Fibroblast of skin of abdomen (primary cell): ENCODE measurements around the gene GIN1.
"Not testable (repeated sequence)": the region's sequence is repeated elsewhere in the genome, so short reads cannot be mapped to it uniquely, and the experiment has no call there.

Experiments
- DNase-seq: peaks from one replicate; pipeline ENCODE4 v3.0.0-alpha.2; 2013

The GIN1 gene

GRCh38 chr5:103110403-103110802 is 9.5 kb downstream of the GIN1 start:
- DNase-seq: no peak

GRCh38 chr5:103109277-103109676 is 10.7 kb downstream of the GIN1 start:
- no peak for DNase-seq

- DNase-seq: no peak
Observed at GRCh38 chr5:103108086-103108485, 11.9 kb downstream of the GIN1 start.

- no peak for DNase-seq
Observed at GRCh38 chr5:103102234-103102633, 17.7 kb downstream of the GIN1 start.

GRCh38 chr5:103101079-103101750 is 18.7 kb downstream of the GIN1 start:
- DNase-seq: no peak

- DNase-seq: no peak
Observed at GRCh38 chr5:103098993-103099392, 20.9 kb downstream of the GIN1 start.

GRCh38 chr5:103094737-103095136 is 25.2 kb downstream of the GIN1 start:
- DNase-seq: no peak

- no peak for DNase-seq
Observed at GRCh38 chr5:103093727-103094126, 26.2 kb downstream of the GIN1 start.

- no peak for DNase-seq
Observed at GRCh38 chr5:103092676-103093075, 27.3 kb downstream of the GIN1 start.

- no peak for DNase-seq
Observed at GRCh38 chr5:103090791-103091190, 29.1 kb downstream of the GIN1 start.

GRCh38 chr5:103089272-103089671 is 30.7 kb downstream of the GIN1 start:
- DNase-seq: no peak

- DNase-seq: no peak
Observed at GRCh38 chr5:103086547-103086946, 33.4 kb downstream of the GIN1 start.

- no peak for DNase-seq
Observed at GRCh38 chr5:103079796-103080195, 40.1 kb downstream of the GIN1 start.

GRCh38 chr5:103075442-103075841 is 44.5 kb downstream of the GIN1 start:
- DNase-seq: no peak

GRCh38 chr5:103073500-103073899 is 46.4 kb downstream of the GIN1 start:
- not testable (repeated sequence) for DNase-seq

- no peak for DNase-seq
Observed at GRCh38 chr5:103066326-103066725, 53.6 kb downstream of the GIN1 start.

- DNase-seq: no peak
Observed at GRCh38 chr5:103060424-103060954, 59.4 kb downstream of the GIN1 start.

GRCh38 chr5:103059525-103059924 is 60.4 kb downstream of the GIN1 start:
- DNase-seq: no peak

- no peak for DNase-seq
Observed at GRCh38 chr5:103057208-103058130, 62.5 kb downstream of the GIN1 start.

- not testable (repeated sequence) for DNase-seq
Observed at GRCh38 chr5:103046706-103047105, 73.2 kb downstream of the GIN1 start.

GRCh38 chr5:103041071-103041676 is 78.8 kb downstream of the GIN1 start:
- peak; percentile 46 for DNase-seq

- no peak for DNase-seq
Observed at GRCh38 chr5:103037673-103038455, 82.1 kb downstream of the GIN1 start.
